HG03159 (cell line): ENCODE measurements around the gene PLEKHA1.
A peak's percentile ranks its signal among the peaks of the same experiment; 100 is the strongest.

Experiments used
- ATAC-seq: cut with Tn5 transposase; IDR thresholded peaks from one replicate; pipeline ENCODE4 v1.9.1; 2021; ENCODE audit warnings: mild to moderate bottlenecking, moderate library complexity; ENCODE audit not compliant: unreplicated experiment

PLEKHA1 gene

DNA sequence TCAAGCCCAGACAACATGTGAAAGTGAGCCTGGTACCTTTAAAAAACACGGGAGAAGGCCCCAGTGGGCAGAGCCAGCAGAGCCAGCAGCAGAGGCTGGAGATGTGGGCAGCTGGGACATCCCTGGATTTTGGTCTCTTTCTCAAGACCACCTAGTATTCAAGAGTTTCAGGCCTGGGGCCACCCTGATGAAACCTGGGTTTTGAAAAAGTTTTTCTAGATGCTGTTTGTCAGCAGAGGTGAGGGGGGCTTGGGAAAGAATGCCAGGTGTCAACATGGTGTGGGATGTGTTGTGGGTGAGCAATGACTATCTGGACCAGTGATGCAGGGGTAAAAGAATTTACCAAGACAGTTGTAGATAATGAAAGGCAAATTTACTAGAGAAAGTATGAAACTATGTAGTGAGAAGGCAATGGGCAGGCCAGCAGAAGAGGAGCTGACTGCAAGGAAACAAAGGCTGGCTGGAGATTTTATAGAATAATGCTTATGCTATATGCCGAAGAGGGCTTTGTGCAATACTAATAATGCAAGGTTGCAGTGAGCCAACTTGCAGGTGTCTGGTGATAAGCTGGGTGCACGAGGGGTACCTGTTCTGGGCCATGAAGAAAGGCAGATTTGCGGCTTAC is 28.1 kb upstream of the PLEKHA1 start:
- ATAC-seq: no peak

DNA sequence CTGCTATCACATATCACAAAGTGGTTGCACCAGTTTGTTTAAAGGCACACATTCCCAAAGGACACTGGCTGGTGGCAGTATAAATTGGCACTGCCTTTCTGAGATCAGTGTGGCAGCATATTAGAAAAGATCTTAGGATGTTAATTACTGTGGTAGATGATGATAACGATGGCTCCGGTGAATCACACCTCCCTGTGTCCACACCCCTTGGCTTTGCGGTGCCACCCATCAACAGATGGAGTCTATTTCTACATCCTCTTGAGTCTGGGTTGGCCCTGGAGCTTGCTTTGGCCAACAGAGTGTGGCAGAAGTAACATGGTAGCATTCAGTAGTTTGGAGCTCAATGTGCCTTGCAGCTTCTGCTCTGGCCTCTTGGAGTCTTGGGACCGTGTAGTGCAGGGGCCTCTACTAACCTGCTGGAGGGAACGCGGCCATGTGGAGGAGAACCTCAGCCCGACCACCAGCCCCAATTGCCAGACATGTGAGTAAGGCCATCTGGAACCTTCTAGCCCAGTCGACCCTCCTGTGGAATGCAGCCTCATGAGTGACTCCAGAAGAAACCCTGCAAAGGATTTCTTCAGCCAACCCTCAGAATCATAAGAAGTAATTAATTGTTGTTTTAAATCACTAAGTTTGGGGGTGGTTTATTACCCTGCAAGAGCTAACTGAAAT is 27.2 kb upstream of the PLEKHA1 start:
- ATAC-seq: no peak

GRCh38 chr10:122348512-122348911 is 26.0 kb upstream of the PLEKHA1 start:
- ATAC-seq: no peak

- ATAC-seq: no peak
Observed at GRCh38 chr10:122348935-122349361, 25.6 kb upstream of the PLEKHA1 start.

GRCh38 chr10:122349758-122350369 is 24.6 kb upstream of the PLEKHA1 start:
- no peak for ATAC-seq

DNA sequence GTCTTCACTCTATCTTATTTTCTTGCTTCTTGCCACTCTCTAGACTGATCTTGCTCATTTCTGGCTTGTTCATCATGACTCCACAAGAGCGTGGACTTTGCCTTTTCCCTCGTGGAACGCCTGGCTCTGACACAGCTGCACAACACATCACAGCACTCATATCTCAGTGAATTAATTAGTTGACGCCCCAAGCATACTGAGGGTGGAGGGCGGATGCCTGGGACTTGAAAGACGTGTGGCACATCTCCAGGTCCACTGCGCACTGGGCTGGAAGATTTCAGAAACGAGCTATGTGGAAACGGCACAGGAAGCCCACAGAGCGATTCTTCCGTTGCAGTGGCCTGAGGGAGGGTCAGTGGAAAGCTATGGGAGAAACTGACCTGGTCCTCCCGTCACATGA is 23.6 kb upstream of the PLEKHA1 start:
- ATAC-seq: no peak

GRCh38 chr10:122352817-122353525 is 21.5 kb upstream of the PLEKHA1 start:
- ATAC-seq: no peak

- no peak for ATAC-seq
Observed at GRCh38 chr10:122354383-122354782, 20.1 kb upstream of the PLEKHA1 start.

DNA sequence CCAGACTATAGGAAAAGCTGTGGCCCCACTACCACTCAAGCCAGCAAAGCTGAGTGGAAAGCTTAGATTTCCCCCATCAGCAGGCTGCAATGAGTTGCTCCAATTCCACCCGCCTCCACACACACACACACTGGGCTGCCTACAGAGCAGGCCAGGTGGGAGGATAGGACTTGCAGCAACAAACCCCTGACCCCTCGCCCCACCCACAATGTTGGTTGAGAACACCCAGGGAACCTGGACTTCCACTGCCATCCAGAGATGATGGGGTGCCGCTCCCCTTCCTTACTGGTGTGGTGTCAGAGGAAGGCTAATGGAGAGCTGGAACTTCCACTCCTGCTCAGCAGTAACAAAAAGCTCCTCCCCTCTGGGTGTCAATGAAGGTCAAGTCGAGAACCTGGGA is 16.8 kb upstream of the PLEKHA1 start:
- ATAC-seq: no peak

DNA sequence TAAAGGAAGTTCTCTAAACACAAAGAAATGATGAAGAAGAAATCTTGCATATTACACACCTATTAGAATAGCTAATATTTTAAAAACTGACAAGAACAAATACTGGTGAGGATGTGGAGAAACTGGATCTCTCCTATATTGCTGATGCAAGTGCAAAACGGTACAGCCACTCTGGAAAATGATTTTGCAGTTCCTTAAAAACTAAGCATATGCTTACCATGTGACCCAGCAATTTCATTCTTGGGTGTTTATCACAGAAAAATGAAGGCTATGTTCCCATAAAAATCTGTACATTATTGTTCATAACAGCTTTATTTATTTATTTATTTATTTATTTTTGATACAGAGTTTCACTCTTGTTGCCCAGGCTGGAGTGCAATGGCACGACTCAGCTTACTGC is 14.9 kb upstream of the PLEKHA1 start:
- no peak for ATAC-seq

- ATAC-seq: no peak
Observed at GRCh38 chr10:122361046-122361445, 13.5 kb upstream of the PLEKHA1 start.

GRCh38 chr10:122362031-122362592 is 12.4 kb upstream of the PLEKHA1 start:
- no peak for ATAC-seq

- no peak for ATAC-seq
Observed at GRCh38 chr10:122362621-122363020, 11.9 kb upstream of the PLEKHA1 start.

- no peak for ATAC-seq
Observed at GRCh38 chr10:122363311-122363710, 11.2 kb upstream of the PLEKHA1 start.

GRCh38 chr10:122363722-122364463 is 10.6 kb upstream of the PLEKHA1 start:
- no peak for ATAC-seq

GRCh38 chr10:122368502-122369254 is 5.8 kb upstream of the PLEKHA1 start:
- ATAC-seq: no peak

GRCh38 chr10:122373108-122373507 is 1.4 kb upstream of the PLEKHA1 start:
- no peak for ATAC-seq

- ATAC-seq: no peak
Observed at GRCh38 chr10:122373721-122374120, 787 bp upstream of the PLEKHA1 start.

- peak; percentile 44 for ATAC-seq
Observed at GRCh38 chr10:122374859-122375678, 561 bp downstream of the PLEKHA1 start.
